ENCODE measurements around the gene NR6A1. TPM values are rescaled to one million over a fixed set of nuclear protein-coding genes. Genes with fewer than 3 reads are reported as not detected.
A peak's percentile ranks its signal among the peaks of the same experiment; 100 is the strongest.

The NR6A1 gene
- total and polyA plus RNA-seq, 2 of the 13 experiments (the other 11 are each of a cell fraction or from before 2014, with no cell fraction given): 28.1 to 31.5 TPM

- TF ChIP-seq ZBTB39 (CRISPR knock-in tag; IDR thresholded peaks at IDR 0.05) (0 out of 2 replicates have a peak, but pooled peaks have one; percentile 68), FLYWCH1 (CRISPR knock-in tag; IDR thresholded peaks at IDR 0.05) (no peak), CCAR2 (optimal IDR thresholded peaks at IDR 0.05; ENCODE audit: low read depth, low read length) (no peak), GTF3A (CRISPR knock-in tag; conservative IDR thresholded peaks at IDR 0.05) (0 out of 2 replicates have a peak, but pooled peaks have one; percentile 11), ZKSCAN5 (CRISPR knock-in tag; IDR thresholded peaks at IDR 0.05) (no peak), ZNF709 (CRISPR knock-in tag; IDR thresholded peaks at IDR 0.05) (no peak), FOXJ3 (CRISPR knock-in tag; IDR thresholded peaks at IDR 0.05; ENCODE audit: borderline replicate concordance) (peak; percentile 61; the same call in 1 of the 2 replicates), TEAD3 (CRISPR knock-in tag; optimal IDR thresholded peaks at IDR 0.05; ENCODE audit: borderline replicate concordance) (peak; percentile 84), ZFP36L1 (CRISPR knock-in tag; IDR thresholded peaks at IDR 0.05) (peak; percentile 37; the same call in 1 of the 2 replicates), ZNF605 (CRISPR knock-in tag; IDR thresholded peaks at IDR 0.05) (peak; percentile 49; the same call in 1 of the 2 replicates), NFATC3 (CRISPR knock-in tag; IDR thresholded peaks at IDR 0.05) (no peak), ZNF574 (CRISPR knock-in tag; IDR thresholded peaks at IDR 0.05) (peak; percentile 57; the same call in 1 of the 2 replicates), ETV6 (CRISPR knock-in tag; conservative IDR thresholded peaks at IDR 0.05) (no peak), CTCF (CRISPR knock-in tag; IDR thresholded peaks at IDR 0.05) (no peak), MEF2D (CRISPR knock-in tag; IDR thresholded peaks at IDR 0.05) (no peak; the same call in 1 of the 2 replicates), ZMAT5 (CRISPR knock-in tag; IDR thresholded peaks at IDR 0.05; ENCODE audit: borderline replicate concordance, low read depth) (no peak), NCOA1 (CRISPR knock-in tag; IDR thresholded peaks at IDR 0.05) (no peak), ZBTB38 (CRISPR knock-in tag; IDR thresholded peaks at IDR 0.05) (peak; percentile 88), DBP (CRISPR knock-in tag; IDR thresholded peaks at IDR 0.05; ENCODE audit: not compliant biosample characterization) (no peak), KAT7 (CRISPR knock-in tag; IDR thresholded peaks at IDR 0.05; ENCODE audit: borderline replicate concordance) (no peak), SPEN (CRISPR knock-in tag; IDR thresholded peaks at IDR 0.05; ENCODE audit: low read depth) (no peak), ZNF619 (CRISPR knock-in tag; IDR thresholded peaks at IDR 0.05) (no peak), RNF2 (conservative IDR thresholded peaks at IDR 0.05; ENCODE audit: low read depth) (no peak)
Measured at GRCh38 chr9:124510650-124511425, 260.3 kb downstream of the NR6A1 start (continued).
